Endometrial microvascular endothelial cells (primary cell): ENCODE data around the gene SGCG. TPM values are rescaled to one million over a fixed set of nuclear protein-coding genes. Genes with fewer than 3 reads are reported as not detected.

Source experiments
- in situ Hi-C: cut with HindIII; loops from 2 replicates; pipeline ENCODE4 v1.10.0; 2017; ENCODE audit warnings: low sequenced_read_pairs, low pct_unique_long_range_greater_than_20kb; ENCODE audit errors: inconsistent ontology term
- total RNA-seq: library from RNA; depleted of rRNA; stranded (reverse); fragments of >200 nt; gene quantifications from one replicate; pipeline ENCODE4 v1.2.3, GENCODE V29; 2015; ENCODE audit errors: inconsistent ontology term

SGCG gene
- total RNA-seq, 1 donor from 2014 or later = not detected

DNA sequence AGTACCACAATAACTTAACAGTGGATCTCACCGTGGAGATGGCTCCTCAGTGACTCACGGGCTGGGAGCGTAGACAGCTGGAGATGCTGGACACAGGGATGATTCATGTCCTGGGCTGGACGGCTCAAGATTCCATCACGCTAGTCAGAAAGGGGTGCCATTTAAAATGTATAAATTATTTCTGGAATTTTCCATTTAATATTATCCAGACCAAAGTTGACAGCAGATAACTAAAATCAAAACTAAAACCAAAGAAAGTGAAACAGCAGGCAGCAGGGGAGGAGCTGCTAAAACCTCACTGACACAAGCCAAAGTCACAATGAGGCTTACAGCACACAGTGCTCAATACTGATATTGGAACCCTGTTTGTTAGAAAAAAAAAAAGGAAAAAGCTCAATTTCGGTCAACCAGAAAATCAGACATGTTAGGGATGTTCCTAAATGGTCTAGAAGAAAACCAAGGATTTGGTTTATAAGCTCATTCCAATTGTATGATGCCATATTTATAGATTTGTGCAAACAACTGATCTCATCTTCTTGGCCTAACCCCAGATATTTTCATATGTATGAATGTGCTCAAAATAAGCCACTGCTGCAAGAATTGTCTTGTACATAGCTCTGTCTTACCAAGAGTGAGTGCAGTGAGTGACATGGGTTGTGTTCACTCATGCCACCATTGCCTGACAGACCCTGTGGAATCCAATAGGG lies 140.9 kb downstream of the SGCG start:
- in situ Hi-C loops = no loop called here

DNA sequence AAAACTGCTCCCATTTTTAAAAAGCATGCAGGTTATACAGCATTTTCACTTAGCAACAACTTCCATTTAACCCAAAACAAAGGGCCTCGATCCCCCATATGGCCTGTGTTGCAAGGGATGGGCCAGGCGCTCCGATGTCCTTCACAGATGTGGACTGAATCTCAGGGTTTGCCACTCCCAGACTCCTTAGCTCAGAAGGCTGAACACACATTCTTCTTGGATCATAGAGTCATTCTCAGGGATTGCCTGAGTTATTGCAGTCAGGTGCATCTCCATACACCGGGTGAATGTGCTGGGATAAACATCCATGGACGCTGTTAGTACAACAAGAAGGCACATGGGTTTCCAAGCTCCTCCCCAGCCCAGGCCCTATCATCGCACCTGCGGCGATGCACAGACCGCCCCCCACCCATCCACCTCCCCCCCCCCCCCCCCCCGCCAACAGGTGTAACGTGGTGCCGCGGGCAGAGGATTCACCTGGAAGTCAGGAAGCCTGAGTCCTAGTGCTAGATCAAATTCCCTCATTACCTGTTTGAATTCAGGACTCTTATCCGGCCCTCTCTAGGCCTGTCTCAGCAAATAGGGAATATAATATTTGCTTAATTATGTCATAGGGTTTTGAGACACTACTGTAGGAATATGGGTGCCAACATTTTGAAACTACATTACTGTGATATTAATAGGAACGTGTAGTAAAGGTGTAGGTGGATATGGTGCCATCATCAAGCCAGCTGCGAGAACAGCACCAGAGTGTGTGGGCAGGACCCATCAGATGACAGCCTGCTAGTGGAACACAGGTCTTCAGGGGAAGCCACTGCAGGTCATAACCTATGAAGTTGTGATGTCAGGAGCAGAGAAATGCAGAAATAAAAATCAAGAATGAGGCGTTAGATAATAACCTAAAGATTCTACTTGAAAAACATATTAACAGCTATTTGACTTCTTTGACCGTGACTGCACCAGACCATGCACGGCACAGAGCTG lies 141.9 kb downstream of the SGCG start:
- in situ Hi-C loops = no loop called here

DNA sequence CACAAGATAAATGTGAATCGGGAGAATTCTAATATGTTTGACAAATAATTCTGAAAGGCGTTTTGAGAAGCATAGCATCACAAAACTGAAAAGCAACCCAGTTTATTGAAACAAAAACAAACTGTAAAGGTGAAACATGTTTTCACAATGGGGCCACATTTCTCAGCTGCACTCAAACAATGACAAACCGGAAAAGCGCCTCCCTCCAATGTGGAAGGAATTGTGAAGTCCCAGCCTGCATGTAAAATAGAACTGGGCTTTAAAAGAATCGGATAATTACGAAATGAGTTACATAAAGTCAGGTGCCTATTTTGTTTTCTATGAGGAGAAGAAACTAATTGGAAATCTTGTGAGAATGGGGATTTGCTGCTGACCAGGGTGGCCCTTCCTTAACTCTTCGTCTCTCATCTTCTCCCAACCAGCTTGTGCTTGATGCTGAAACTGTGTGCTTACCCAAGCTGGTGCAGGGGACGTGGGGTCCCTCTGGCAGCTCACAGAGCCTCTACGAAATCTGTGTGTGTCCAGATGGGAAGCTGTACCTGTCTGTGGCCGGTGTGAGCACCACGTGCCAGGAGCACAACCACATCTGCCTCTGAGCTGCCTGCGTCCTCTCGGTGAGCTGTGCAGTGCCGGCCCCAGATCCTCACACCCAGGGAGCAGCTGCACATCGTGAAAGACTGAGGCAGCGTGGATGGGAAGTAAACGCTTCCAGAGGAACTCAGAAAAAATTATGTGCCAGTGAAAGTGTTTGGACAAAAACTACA lies 143.3 kb downstream of the SGCG start:
- in situ Hi-C loops = no loop called here

DNA sequence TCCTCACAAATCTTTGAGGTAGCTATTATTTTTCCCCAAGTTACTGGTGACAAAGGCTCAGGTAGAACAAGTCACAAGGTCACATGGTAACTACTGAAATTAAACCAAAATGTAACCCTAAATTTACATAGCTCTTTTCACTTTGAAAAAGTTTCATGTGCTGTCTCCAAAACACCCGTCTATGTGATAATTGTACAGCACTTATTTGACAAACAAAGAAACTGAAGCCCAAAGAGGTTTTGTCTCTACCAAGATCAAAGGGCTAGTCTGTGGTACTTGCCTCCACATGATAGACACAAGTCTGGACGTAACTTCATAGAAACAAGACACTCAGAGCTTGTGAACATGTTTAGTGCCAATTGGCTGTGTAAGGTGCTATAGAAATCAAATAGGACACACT lies 144.4 kb downstream of the SGCG start:
- in situ Hi-C loops = no loop called here

DNA sequence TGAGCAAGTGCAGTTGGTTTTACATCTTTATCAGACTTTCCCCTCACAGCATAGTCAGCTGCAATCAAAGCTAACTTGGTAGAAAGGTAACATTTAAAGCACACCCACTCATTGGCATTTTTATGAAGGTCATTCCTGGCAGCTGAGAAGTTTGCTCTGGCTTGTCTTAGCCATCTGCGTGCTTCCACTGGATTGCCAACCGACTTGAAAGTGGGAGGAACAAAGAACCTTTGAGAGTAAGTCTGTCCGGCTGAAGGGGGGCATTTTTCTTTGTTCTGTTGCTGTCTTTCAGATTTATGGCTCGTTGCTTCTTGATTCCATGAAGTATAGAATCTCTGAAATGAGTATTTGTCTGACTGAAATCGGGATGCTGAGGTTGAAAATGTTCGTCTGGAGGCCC lies 149.6 kb downstream of the SGCG start:
- in situ Hi-C loops = no loop called here

DNA sequence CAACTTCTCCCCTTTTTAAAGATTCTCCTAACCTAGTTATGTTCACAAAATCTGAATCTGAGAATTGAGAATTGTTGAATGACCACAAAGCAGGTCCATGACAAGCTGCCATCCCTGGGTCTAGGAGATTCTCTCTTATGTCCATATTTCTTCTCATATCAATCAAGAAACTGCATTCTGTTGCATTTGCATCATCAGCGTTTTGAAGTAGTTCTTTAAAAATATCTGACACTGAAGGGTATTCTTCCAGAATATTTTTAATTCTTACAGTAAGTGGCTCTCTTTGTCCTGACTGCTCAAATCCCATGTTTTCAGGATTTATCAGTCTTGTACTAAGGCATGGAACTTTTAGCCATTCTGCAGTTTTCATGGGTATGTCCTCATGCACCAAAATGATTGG lies 158.4 kb downstream of the SGCG start:
- in situ Hi-C loops = no loop called here

GRCh38 chr13:23344931-23345595 lies 164.3 kb downstream of the SGCG start:
- in situ Hi-C loops = no loop called here

- in situ Hi-C loops = no loop called here
These were observed 166.8 kb downstream of the SGCG start for GRCh38 chr13:23347601-23348000.

- in situ Hi-C loops = no loop called here
These were observed 167.7 kb downstream of the SGCG start for GRCh38 chr13:23348262-23349127.

- in situ Hi-C loops = no loop called here
These were observed 168.6 kb downstream of the SGCG start for GRCh38 chr13:23349161-23349897.

- in situ Hi-C loops = no loop called here
These were observed 169.2 kb downstream of the SGCG start for GRCh38 chr13:23350009-23350408.

- in situ Hi-C loops = no loop called here
These were observed 171.4 kb downstream of the SGCG start for GRCh38 chr13:23352161-23352560.

GRCh38 chr13:23354520-23354919 lies 173.7 kb downstream of the SGCG start:
- in situ Hi-C loops = no loop called here

- in situ Hi-C loops = no loop called here
These were observed 175.6 kb downstream of the SGCG start for GRCh38 chr13:23356368-23356767.

DNA sequence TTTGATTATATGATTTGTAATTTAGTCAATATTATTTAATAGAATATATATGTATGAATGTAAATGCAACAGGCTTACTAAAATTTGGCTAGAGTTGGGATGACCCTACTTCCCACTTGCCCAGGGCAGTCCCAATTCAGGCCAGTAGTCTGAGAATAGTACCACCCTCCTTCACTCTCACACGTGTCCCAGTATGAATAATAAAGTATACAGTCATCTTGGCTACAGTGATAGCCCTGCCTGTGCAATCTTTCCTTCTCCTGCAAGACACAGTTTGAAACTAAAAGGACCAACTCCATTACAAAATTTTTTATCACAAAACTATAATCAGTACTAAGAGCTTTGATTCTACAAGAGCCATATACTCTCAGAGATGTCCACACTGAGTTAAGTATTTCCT lies 176.6 kb downstream of the SGCG start:
- in situ Hi-C loops = no loop called here

GRCh38 chr13:23359882-23360281 lies 179.1 kb downstream of the SGCG start:
- in situ Hi-C loops = no loop called here

DNA sequence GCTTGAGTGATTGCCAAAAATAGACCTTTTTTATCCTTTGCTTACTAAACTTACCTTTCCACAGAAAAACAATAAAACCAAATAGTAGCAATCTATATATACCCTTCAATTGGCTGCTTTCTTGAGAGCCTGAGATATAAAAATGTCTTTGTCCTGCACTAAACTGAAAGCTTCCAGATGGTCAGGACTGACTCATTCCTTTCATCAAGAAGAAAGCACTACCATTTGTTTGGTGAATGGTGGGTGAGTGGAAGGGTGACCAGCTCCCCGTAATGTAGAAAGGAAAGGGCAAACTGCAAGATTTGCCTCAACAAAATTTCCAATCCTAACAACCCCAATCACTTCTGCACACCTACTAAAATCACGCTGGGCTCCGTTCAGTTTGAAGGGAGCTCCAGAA lies 184.9 kb downstream of the SGCG start:
- in situ Hi-C loops = no loop called here
